Endothelial cell of umbilical vein (primary cell): ENCODE measurements around the gene DUSP5.

ENCODE experiments used
- POLR2A ChIP-seq: IDR thresholded peaks from 2 replicates; pipeline ENCODE4 v1.6.1; 2012; ENCODE audit warnings: low read depth, mild to moderate bottlenecking, control low read depth, low read length
- TF ChIP-seq, protein P1 (sequence below): IDR thresholded peaks from 2 replicates; pipeline ENCODE4 v1.6.1; 2011; ENCODE audit not compliant: insufficient read depth, insufficient read length

- TF ChIP-seq POLR2A: no peak
- TF ChIP-seq, protein P1, sequence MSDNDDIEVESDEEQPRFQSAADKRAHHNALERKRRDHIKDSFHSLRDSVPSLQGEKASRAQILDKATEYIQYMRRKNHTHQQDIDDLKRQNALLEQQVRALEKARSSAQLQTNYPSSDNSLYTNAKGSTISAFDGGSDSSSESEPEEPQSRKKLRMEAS: no peak
Observed at GRCh38 chr10:110514848-110515247, 17.1 kb downstream of the DUSP5 start.
